ENCODE measurements around the gene FGFR3.

Gene FGFR3

GRCh38 chr4:1792832-1793495 lies at the start of gene FGFR3:
Gene FGFR3, plus strand, starts transcription at chr4:1793293. Its CDS starts 642 bp downstream, at chr4:1793935.
- DNase-seq, result peak; percentile 34 to 35

DNA sequence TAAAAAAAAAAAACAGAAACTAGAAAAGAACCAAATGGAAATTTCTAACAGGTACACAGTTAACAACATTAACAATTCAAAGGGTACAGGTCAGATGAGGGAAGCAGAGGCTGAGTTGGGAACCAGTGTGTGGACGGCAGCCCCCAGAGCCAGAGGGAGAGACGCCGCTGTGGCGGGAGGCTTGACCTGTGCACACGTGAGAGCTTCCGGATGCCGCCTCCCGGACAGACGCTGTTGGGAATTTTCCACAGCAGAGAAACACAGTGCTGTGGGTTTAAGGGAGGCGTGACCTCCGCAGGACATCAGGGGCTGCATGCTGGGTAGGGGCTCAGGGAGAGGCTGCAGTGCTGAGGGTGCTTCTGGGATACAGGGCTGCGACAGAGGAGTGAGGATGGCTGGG lies 49.5 kb upstream of the FGFR3 start:
- DNase-seq, result no peak

- no peak for DNase-seq
Observed at GRCh38 chr4:1743975-1744374, 49.1 kb upstream of the FGFR3 start.

GRCh38 chr4:1744552-1744951 lies 48.5 kb upstream of the FGFR3 start:
- no peak for DNase-seq

GRCh38 chr4:1745165-1745564 lies 47.9 kb upstream of the FGFR3 start:
- no peak for DNase-seq

GRCh38 chr4:1745697-1746096 lies 47.4 kb upstream of the FGFR3 start:
- no peak for DNase-seq

DNA sequence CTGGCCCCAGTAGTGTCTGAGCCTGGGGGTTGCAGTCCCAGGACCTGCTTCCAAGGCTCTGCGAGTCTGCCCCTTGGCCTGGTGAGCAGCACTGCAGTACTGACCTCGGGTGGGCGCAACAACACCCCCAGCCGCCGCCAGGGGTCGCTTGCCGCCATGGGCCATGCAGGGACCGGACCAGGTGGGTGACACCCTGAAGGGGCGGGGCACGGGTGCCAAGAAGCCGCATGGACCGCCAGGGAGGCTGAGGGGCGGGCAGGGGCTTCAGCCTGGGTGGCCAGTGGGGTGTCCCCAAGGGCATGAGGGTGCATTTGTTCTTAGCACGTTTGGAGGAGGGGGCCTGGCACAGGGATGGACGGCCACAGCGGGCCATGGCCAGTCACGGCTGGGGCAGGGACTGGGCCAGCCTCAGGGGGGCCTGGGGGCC lies 46.8 kb upstream of the FGFR3 start:
- DNase-seq, result peak; percentile 88 to 89

DNA sequence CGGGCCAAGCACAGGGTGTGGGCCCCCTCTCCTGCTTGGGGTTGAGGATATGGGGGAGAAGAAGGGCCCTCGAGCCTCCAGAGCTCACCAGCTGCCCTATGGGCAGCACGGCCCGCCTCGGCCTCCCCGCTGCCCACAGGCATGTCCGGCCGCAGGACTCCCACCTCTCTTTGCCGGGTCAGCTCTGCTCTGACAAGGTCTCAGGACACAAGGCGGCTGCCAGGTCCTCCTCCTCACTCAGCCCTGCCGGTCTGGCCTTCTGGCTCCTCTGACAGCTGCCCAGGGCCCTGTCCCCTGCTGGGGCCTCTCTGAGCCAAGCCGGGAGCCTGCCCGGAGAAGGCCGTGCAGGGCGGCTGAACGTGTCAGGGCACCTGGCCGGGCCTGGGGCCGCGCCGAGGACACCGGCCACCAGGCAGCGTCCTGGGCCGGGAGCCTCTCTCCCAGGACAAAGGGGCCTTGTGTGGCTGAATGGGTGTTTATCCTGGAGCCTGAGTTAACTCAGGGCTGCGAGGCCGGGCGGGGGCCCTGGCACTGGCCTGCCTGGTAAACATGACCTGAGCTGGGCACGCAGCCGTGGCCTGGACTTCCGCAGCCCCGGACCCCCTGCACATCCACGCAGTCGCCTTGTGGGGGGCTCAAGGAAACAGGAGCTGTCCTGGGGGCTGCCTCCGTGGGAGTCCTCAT lies 46.0 kb upstream of the FGFR3 start:
- no peak for DNase-seq

DNA sequence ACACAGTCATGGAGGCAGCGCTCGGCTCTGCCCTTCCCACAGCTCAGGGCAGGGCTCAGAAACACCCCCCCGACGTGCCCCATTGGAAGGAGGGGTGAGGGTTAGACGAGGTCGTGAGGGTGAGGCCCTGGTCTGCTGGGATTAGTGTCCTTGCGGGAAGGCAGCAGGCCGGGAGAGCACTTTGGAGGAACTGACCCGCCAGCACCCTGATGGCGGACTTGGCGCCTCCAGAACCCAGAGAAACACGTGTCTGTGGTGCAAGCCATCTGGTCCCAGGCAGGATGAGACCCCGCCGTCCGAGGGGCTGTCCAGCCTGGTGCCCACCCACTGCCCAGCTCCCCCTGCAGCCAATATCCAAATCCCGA lies 45.5 kb upstream of the FGFR3 start:
- no peak for DNase-seq

DNA sequence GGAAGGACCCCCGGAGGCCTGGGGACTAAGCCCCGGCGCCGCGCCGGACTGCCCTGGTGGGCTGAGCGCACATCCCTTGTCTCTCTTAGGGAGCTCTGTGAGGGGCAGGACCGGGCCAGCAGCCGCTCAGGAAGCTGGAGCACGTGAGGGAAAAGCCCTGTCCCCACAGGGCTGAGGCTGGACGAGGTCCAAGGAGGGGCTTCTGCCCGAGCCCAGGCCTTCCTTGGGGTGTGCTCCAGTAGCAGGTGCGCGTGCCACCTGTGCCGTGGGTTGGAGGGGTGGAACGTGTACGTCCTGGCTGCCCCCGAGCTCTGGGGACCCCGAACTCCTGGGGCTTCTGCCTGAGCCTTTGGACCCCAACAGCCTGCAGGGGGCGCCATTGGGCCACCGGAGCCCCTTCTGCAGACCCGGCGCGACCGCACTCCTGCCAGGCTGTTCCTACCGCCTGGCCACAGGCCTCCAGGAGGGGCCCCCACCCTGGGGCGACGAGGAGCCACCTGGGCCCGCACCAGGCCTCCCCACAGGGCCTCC lies 44.6 kb upstream of the FGFR3 start:
- peak; percentile 89 to 90 for DNase-seq

DNA sequence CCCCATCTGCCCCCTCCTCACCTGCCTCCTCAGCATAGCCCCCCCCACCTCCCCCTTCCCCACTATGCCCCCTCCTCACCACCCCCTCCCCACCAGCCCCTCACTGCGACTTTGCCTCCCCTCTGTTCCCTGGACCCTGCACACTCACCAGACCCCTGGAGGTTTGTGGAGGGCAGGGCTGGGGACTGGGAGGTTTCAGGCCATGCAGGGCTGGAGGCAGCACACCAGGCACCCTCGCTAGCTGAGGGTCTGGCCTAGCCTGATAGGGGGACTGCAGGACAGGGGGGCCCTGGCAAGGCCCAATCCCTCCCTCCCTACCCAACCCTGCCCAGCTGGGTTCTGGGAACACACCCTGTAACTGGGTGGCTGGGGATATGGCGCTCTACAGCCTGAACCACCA lies 43.7 kb upstream of the FGFR3 start:
- DNase-seq, result no peak

DNA sequence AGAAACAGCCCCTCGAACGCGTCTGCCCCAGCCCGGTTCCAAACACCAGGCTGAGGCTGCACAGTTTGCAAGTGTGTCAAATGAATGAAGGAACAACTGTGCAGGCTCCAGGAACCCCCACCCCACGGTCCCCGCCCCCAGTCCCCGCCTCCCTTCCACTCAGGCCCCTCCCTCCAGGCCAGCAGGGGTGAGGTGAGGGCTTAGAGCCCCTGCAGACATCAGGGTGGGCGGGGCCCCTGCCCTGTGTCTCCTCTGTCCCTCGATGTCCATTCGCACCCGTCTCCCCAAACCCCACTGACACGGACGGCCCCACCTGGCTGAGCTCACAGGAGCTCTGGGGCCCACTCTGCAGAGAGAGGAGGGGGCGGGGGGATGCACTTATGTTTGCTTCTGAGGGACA lies 43.3 kb upstream of the FGFR3 start:
- no peak for DNase-seq

DNA sequence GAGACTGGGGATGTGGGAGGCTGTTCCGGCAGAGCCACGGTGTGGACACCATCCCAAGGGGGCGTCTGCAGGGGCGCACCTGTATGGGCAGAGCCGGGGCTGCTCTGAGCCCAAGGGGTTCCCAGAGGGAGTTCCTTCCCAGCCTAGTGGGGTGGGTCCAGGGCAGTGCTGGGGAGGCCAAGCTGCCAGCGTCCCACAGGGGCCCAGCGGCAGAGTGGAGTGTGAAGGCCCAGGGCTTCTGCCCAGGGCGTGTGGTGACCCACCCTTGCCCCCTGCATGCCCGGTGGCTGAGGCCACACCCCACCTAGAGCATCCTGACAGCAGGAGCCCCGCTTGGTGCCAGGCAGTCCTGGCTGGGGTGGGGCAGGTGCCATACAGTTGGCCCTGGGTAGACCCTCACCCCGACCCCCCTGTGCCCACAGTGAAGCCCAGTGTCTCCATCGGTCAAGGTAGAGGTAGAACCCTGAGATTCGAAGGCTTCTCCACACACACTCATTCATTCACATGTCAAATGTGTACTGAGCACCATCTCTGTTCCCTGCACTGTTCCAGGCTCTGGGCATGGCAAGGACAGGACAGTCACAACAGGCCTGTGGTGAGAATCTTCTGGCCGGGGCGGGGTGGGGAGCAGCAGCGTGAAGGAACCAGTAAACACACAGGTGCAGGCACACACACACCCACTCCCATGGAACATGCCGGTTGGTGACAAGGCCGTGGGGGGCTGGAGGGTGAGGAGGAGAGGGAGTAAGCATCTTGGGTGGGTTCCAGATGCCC lies 42.5 kb upstream of the FGFR3 start:
- no peak for DNase-seq

DNA sequence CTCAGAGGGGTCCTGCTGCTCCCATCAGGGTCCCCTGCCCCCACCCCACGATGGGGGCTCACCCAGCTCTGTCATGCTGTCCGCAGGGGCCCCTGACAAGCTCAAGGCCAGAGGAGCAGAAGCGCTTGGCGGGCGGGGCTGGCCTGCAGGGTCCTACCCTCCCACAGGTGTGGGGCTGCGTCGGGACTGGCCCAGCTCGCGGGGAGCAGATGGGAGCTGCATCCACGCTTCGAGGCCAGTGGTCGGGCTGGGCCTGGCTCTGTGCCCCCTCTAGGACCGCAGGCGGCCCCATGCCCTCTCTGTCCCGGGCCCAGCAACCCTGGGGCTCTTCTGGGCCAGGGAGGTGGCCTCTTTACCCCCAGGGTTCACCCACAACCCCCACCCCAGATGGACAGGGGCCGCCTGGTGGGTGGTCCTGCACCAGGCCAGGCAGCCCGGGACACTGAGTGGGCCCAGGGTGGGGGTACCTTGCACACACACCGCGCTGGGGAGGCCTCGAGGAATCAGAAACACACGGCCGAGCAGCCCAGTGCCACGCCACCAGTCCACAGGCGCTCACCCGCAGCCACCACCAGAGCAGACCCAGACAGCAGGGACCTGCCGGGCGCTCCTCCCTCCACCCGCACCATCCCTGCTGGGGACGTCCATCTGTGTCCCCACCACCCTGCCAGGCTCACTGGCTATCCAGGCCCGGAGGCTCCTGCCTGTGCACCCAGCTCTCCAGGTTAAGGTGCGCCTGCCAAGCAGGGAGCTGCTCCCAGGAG lies 41.8 kb upstream of the FGFR3 start:
- no peak for DNase-seq

GRCh38 chr4:1751919-1752283 lies 41.2 kb upstream of the FGFR3 start:
- no peak for DNase-seq

- DNase-seq, result peak; percentile 56 to 69
Observed at GRCh38 chr4:1752284-1753041, 40.6 kb upstream of the FGFR3 start.

- DNase-seq, result no peak
Observed at GRCh38 chr4:1753294-1753696, 39.8 kb upstream of the FGFR3 start.

GRCh38 chr4:1753697-1754311 lies 39.3 kb upstream of the FGFR3 start:
- DNase-seq, result no peak

GRCh38 chr4:1754336-1754735 lies 38.8 kb upstream of the FGFR3 start:
- DNase-seq, result no peak

- no peak for DNase-seq
Observed at GRCh38 chr4:1755297-1755696, 37.8 kb upstream of the FGFR3 start.

GRCh38 chr4:1756079-1756478 lies 37.0 kb upstream of the FGFR3 start:
- DNase-seq, result no peak
